Endothelial cell of umbilical vein (primary cell): ENCODE results near the gene INSRR. TPM values are rescaled to one million over a fixed set of nuclear protein-coding genes. Genes with fewer than 3 reads are reported as not detected.

Experiments
- BruUV-seq: library from RNA; stranded (reverse); fragments of 400-500 nt; replicated peaks from 2 replicates; lab custom pipeline; 2021; lab: Mats Ljungman, UMichigan
- CTCF ChIA-PET: fragments of 300-600, 350-600 bp; sonication (Branson Sonifier 250); formaldehyde crosslinking; loops from one replicate; lab custom pipeline; 2021; ENCODE audit warnings: antibody characterized with exemption, inconsistent platforms; lab: Charles Lee
- POLR2A ChIA-PET: fragments of 300-600, 350-600 bp; sonication (Branson Sonifier 250); formaldehyde crosslinking; loops from one replicate; lab custom pipeline; 2021; ENCODE audit warnings: antibody characterized with exemption, inconsistent platforms; lab: Charles Lee
- DNase-seq: peaks from one replicate; pipeline ENCODE4 v3.0.0-alpha.2; 2011; ENCODE audit warnings: low read depth, low spot score
- FAIRE-seq: peaks from 2 replicates; lab custom pipeline; 2011; peaks lifted over from hg19 to GRCh38; lab: Jason Lieb, UNC
- H2AFZ ChIP-seq: 2 replicates; pipeline ENCODE4 v1.6.0; 2012; ENCODE audit warnings: low read depth, low read length, control low read depth, inconsistent platforms
- H3K27ac ChIP-seq: 2 replicates; pipeline ENCODE4 v1.5.1; 2011; ENCODE audit warnings: low read depth, mild to moderate bottlenecking, control low read depth, low read length, moderate library complexity; ENCODE audit not compliant: insufficient read depth
- H3K27me3 ChIP-seq, 2 experiments: 2 replicates each; pipeline versions ENCODE4 v1.6.0 to v1.6.1; 2011; ENCODE audit warnings: low read length in 2 of 2, mixed read lengths in 1 of 2; ENCODE audit not compliant: control insufficient read depth in 2 of 2, insufficient read depth in 2 of 2
- H3K36me3 ChIP-seq, 2 experiments: 2 replicates in 1 of 2; 3 replicates in 1 of 2; pipeline ENCODE4 v1.5.1; 2011; ENCODE audit warnings: low read length in 2 of 2, mild to moderate bottlenecking in 1 of 2, moderate library complexity in 1 of 2; ENCODE audit not compliant: control insufficient read depth in 2 of 2, insufficient read depth in 2 of 2; ENCODE audit errors: extremely low read depth in 1 of 2
- H3K4me1 ChIP-seq: 3 replicates; pipeline ENCODE4 v1.5.1; 2011; ENCODE audit warnings: mild to moderate bottlenecking, low read length; ENCODE audit not compliant: control insufficient read depth, insufficient read depth; ENCODE audit errors: extremely low read depth
- H3K4me2 ChIP-seq: 2 replicates; pipeline ENCODE4 v1.6.1; 2011; ENCODE audit warnings: low read length, control low read depth, mixed read lengths; ENCODE audit not compliant: insufficient read depth
- H3K4me3 ChIP-seq, 3 experiments: fragments of 200-600 bp in 1 of 3; sonication (generic), shearing (Covaris generic) in 1 of 3; replicated peaks in 1 of 3; 2 replicates each; pipeline ENCODE4 v1.5.1; 2011 to 2016; ENCODE audit warnings: control low read depth in 3 of 3, low read length in 3 of 3, mild to moderate bottlenecking in 2 of 3, inconsistent platforms in 1 of 3, low read depth in 1 of 3, moderate library complexity in 1 of 3; ENCODE audit not compliant: insufficient read depth in 1 of 3
- H3K79me2 ChIP-seq: 2 replicates; pipeline ENCODE4 v1.6.0; 2012; ENCODE audit warnings: low read length, inconsistent platforms; ENCODE audit not compliant: control insufficient read depth, insufficient read depth
- H3K9ac ChIP-seq: replicated peaks from 2 replicates; pipeline ENCODE3; 2011; ENCODE audit warnings: low read length, control low read depth; ENCODE audit not compliant: insufficient read depth; ENCODE audit errors: extremely low read depth
- H3K9me1 ChIP-seq: replicated peaks from 3 replicates; pipeline ENCODE4 v1.6.0; 2011; ENCODE audit warnings: mild to moderate bottlenecking, low read length; ENCODE audit not compliant: control insufficient read depth, insufficient read depth; ENCODE audit errors: extremely low read depth
- H3K9me3 ChIP-seq: replicated peaks from 2 replicates; pipeline ENCODE4 v1.5.1; 2012; ENCODE audit warnings: low read length, inconsistent platforms; ENCODE audit not compliant: control insufficient read depth, insufficient read depth
- H4K20me1 ChIP-seq: replicated peaks from 2 replicates; pipeline ENCODE3; 2011; ENCODE audit warnings: mild to moderate bottlenecking, low read length; ENCODE audit not compliant: control insufficient read depth, insufficient read depth; ENCODE audit errors: extremely low read depth
- EZH2 ChIP-seq: IDR thresholded peaks from 2 replicates; pipeline ENCODE4 v1.6.1; 2012; ENCODE audit warnings: borderline replicate concordance, low read depth, mild to moderate bottlenecking, moderate library complexity, low read length, inconsistent platforms; ENCODE audit not compliant: severe bottlenecking
- FOS ChIP-seq: IDR thresholded peaks from 2 replicates; pipeline ENCODE4 v1.6.1; 2011; ENCODE audit warnings: mild to moderate bottlenecking, low read length, moderate library complexity, borderline replicate concordance; ENCODE audit not compliant: insufficient read depth
- GATA2 ChIP-seq: IDR thresholded peaks from 2 replicates; pipeline ENCODE4 v1.7.0; 2011; ENCODE audit warnings: low read depth, mild to moderate bottlenecking, moderate library complexity, mixed read lengths, low read length; ENCODE audit not compliant: insufficient read length, insufficient read depth
- JUN ChIP-seq: IDR thresholded peaks from 2 replicates; pipeline ENCODE4 v1.6.1; 2011; ENCODE audit warnings: borderline replicate concordance, low read depth; ENCODE audit not compliant: insufficient read length, insufficient read depth
- MYC ChIP-seq: IDR thresholded peaks from one replicate; pipeline ENCODE4 v1.6.1; 2011; ENCODE audit warnings: mild to moderate bottlenecking, low read depth, low read length
- POLR2A ChIP-seq: IDR thresholded peaks from 2 replicates; pipeline ENCODE4 v1.6.1; 2012; ENCODE audit warnings: low read depth, mild to moderate bottlenecking, control low read depth, low read length
- dilution Hi-C: fragments of 300-500 bp; cut with MboI; formaldehyde crosslinking; loops from one replicate; pipeline ENCODE4 v1.15.0; 2019; ENCODE audit warnings: low sequenced_read_pairs; ENCODE audit not compliant: extremely low pct_ligation_motif_present
- intact Hi-C: fragments of 100-400 bp; cut with micrococcal nuclease; formaldehyde crosslinking; loops from one replicate; pipeline ENCODE4 v1.10.0; 2022
- polyA plus RNA-seq, 4 experiments: library from polyadenylated mRNA; depleted of rRNA in 3 of 4; stranded (reverse) in 3 of 4; unstranded in 1 of 4; fragments of >200 nt; gene quantifications; 2 replicates each; pipeline versions ENCODE4 v1.2.1 to v1.2.3, GENCODE V29; 2011 to 2012; ENCODE audit warnings: missing spikeins in 1 of 4
- total RNA-seq: library from RNA; stranded (reverse); gene quantifications from 2 replicates; pipeline ENCODE4 v1.2.3, GENCODE V29; 2021
- TF ChIP-seq, protein P1 (sequence below): IDR thresholded peaks from 2 replicates; pipeline ENCODE4 v1.6.1; 2011; ENCODE audit not compliant: insufficient read depth, insufficient read length
- TF ChIP-seq, protein P2 (sequence below), 2 donors: IDR thresholded peaks; 1 replicate in 1 of 2; 2 replicates in 1 of 2; pipeline ENCODE4 v1.5.1; 2011; ENCODE audit warnings: low read length in 2 of 2, mild to moderate bottlenecking in 2 of 2, moderate library complexity in 2 of 2, control low read depth in 1 of 2, inconsistent platforms in 1 of 2, low read depth in 1 of 2; ENCODE audit not compliant: insufficient read depth in 1 of 2; ENCODE audit errors: extremely low read depth in 1 of 2

Gene INSRR
- total and polyA plus RNA-seq, 2 donors (not counting 3 experiments of a cell fraction or from before 2014, with no cell fraction given) = not detected

DNA sequence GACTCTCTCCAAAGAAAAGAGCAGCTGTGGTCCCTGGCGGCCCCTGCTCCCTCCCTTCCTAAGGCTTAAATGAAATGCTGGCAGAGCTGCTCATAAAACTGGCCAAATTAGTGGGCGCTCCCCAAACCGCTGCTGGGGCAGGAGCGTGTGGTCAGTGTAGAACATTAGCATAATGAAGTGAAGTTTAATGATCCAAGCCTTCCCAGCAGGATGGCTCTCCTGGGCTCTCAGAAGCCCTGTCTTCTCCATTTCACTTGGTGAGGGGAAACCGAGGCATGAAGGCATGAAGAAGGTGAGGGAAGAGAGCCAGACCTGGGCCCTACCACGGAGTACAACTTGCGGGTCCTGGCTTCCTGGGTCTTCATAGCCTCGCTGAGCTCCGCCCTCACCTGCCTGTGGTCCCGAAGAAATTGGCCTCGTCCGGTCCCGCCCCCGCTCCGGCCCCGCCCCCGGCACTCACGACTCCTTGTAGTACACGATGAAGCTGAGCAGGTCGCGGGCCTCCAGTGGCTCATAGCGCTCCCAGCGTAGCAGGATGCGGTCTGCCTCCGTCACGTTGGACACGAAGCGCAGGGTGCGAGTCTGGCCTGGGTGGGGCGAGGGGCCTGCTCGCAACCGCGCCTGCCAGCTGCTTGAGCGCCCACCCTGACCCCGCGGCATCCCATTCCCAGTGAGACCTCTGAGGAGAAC lies 10.3 kb downstream of the INSRR start:
- FAIRE-seq (no peak), DNase-seq (no peak)
- POLR2A ChIA-PET = no interaction called here
- no peaks in the 10 kb centered on the region for H3K36me3 ChIP-seq
- BruUV-seq = no TSS peak
- H2AFZ ChIP-seq = no peak overlapping the region
- H4K20me1 ChIP-seq = no peaks in the 10 kb centered on the region
- H3K4me3 ChIP-seq = no peak overlapping the region
- TF ChIP-seq EZH2 (peak; percentile 84), FOS (no peak)
- no peaks in the 10 kb centered on the region for H3K79me2 ChIP-seq
- H3K27ac ChIP-seq = no peak overlapping the region
- CTCF ChIA-PET = interaction anchor here (0.9 to 5.4 kb wide), 6 partner anchors 8 to 79 kb away, joined by 4 to 42 read pairs (median 4); partner anchors contain the start of genes INSRR and NTRK1
- peaks cover 53 to 57% of the 10 kb centered on the region in 2 experiments for H3K27me3 ChIP-seq
- intact Hi-C loops (no loop called here), dilution Hi-C loops (no loop called here)
- no peak overlapping the region for H3K4me2 ChIP-seq
- no peak overlapping the region for H3K9ac ChIP-seq
- H3K9me3 ChIP-seq = no peaks in the 10 kb centered on the region
- H3K4me1 ChIP-seq = peaks cover 39% of the 10 kb centered on the region
- no peaks in the 10 kb centered on the region for H3K9me1 ChIP-seq

DNA sequence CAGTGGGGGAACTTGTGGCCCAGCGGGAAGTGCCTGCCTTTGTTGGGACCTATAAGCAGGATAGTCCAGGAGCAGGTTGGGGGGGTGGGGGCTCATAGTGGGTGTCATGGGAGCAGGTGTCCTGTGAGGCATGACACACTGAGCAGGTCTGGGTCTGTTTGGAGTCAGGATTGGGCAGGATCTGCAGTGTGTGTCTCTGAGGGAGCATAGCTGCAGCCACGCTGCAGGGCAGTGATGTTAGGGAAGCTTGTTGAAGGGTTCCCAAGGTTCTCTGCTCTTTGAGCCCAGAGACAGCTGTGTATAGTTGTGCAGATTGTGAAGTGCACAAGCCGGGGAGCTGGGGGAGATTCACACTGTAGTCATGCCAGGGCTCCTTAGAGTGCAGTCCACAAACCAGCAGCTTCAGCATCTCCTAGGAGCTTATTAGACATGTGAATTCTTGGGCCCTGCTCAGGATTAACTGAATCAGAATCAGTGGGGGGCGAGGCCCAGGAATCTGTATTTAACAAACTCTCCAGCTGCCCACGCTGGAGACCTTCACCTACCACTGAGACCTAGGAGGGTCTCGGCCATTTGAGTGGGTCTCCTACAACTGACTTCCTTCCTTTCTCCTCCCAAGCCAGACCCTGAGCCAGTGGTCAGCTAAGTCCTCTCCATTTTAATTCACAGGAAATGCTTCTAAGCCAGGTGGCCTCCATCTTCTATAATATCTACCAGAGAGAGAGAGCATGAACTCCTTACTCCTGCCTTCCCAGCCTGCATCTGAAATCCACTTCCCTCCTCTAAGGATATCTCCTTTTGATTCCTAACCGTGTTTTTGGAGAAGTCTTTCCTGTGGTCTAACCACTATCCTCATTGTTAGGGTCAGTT lies 11.1 kb downstream of the INSRR start:
- no peak overlapping the region for H3K4me2 ChIP-seq
- H3K4me3 ChIP-seq = no peak overlapping the region
- DNase-seq = no peak
- dilution Hi-C loops (no loop called here), intact Hi-C loops (no loop called here)
- FAIRE-seq = no peak
- H2AFZ ChIP-seq = no peak overlapping the region
- ChIA-PET POLR2A (no interaction called here), CTCF (interaction anchor here (0.8 to 5.4 kb wide), 7 partner anchors 9 to 122 kb away, joined by 3 to 42 read pairs (median 4); partner anchors contain the start of genes INSRR and NTRK1)
- peaks cover 58 to 59% of the 10 kb centered on the region in 2 experiments for H3K27me3 ChIP-seq
- H3K4me1 ChIP-seq = peaks cover 42% of the 10 kb centered on the region
- TF ChIP-seq GATA2 = no peak
- TF ChIP-seq EZH2 = no peak
- no peak for TF ChIP-seq POLR2A
- TF ChIP-seq JUN = no peak
- no peak for TF ChIP-seq MYC
- TF ChIP-seq, protein P1, sequence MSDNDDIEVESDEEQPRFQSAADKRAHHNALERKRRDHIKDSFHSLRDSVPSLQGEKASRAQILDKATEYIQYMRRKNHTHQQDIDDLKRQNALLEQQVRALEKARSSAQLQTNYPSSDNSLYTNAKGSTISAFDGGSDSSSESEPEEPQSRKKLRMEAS = no peak
- TF ChIP-seq, protein P2, sequence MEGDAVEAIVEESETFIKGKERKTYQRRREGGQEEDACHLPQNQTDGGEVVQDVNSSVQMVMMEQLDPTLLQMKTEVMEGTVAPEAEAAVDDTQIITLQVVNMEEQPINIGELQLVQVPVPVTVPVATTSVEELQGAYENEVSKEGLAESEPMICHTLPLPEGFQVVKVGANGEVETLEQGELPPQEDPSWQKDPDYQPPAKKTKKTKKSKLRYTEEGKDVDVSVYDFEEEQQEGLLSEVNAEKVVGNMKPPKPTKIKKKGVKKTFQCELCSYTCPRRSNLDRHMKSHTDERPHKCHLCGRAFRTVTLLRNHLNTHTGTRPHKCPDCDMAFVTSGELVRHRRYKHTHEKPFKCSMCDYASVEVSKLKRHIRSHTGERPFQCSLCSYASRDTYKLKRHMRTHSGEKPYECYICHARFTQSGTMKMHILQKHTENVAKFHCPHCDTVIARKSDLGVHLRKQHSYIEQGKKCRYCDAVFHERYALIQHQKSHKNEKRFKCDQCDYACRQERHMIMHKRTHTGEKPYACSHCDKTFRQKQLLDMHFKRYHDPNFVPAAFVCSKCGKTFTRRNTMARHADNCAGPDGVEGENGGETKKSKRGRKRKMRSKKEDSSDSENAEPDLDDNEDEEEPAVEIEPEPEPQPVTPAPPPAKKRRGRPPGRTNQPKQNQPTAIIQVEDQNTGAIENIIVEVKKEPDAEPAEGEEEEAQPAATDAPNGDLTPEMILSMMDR (IDR thresholded peaks at IDR 0.05; ENCODE audit: extremely low read depth in 1 of 2, insufficient read depth in 1 of 2, low read depth in 1 of 2, low read length in 2 of 2) = no peak
- H3K36me3 ChIP-seq = no peaks in the 10 kb centered on the region
- H3K79me2 ChIP-seq = no peaks in the 10 kb centered on the region
- no peak overlapping the region for H3K9ac ChIP-seq
- H4K20me1 ChIP-seq = no peaks in the 10 kb centered on the region
- H3K9me3 ChIP-seq = no peaks in the 10 kb centered on the region
- no TSS peak for BruUV-seq
- H3K27ac ChIP-seq = no peak overlapping the region
- H3K9me1 ChIP-seq = no peaks in the 10 kb centered on the region
